Heart left ventricle (tissue), 13 donors: ENCODE data around the gene SESN1.

Source experiments
- CTCF ChIP-seq, 12 donors: fragments of 200-600 bp; sonication (generic) in 4 of 12; IDR thresholded peaks; one replicate each; pipeline versions ENCODE4 v1.5.0 to v1.8.0; 2018 to 2022; ENCODE audit warnings: antibody characterized with exemption in 12 of 12, mild to moderate bottlenecking in 5 of 12
- POLR2A ChIP-seq, 2 donors: fragments of 450-650 bp; IDR thresholded peaks; one replicate each; pipeline ENCODE4 v1.6.1; 2017; ENCODE audit warnings: antibody characterized with exemption in 2 of 2, mild to moderate bottlenecking in 2 of 2, moderate library complexity in 2 of 2
- donor health status: ischemic (EF 13 %, LVEDD 7.1; RV severe dilation, severe dysfunction).
- donor health status: DM: no; HTN: yes; CAD: no.
- donor health status: DM: no; HTN: no; CAD: no.
- donor health status: ischemic (EF 25% LVEDD 6.9; RV normal size, moderate dysfunction).
- donor health status: ischemic (EF 25% LVEDD 5.7; RV mildly dilated, moderate dysfunction).
- donor health status: ischemic (EF 35%, LVEDD 5.7; RV mildly dilated, moderate dysfunction).
- donor health status: nonischemic (EF 11% LVEDD 7.7; RV severe dilation, severe dysfunction).
- donor health status: DM: yes; HTN: yes; CAD: no.
- donor health status: PGD.
- donor health status: ischemic (EF 29% LVEDD 5.4; RV normal size, mild dysfunction).
- donor health status: nonischemic (EF 23%, LVEDD 6.1; RV moderate dilation, normal function).

- no peak for TF ChIP-seq CTCF (IDR thresholded peaks at IDR 0.05)
- TF ChIP-seq POLR2A (IDR thresholded peaks at IDR 0.05), result no peak
These were observed 111.5 kb downstream of the SESN1 start for GRCh38 chr6:108983151-108983550.
